ENCODE results near the gene CMTM8.
A peak's percentile ranks its signal among the peaks of the same experiment; 100 is the strongest.

Gene CMTM8

GRCh38 chr3:32258869-32259268 is 20.4 kb downstream of the CMTM8 start:
- TF ChIP-seq JUND (IDR thresholded peaks at IDR 0.05; ENCODE audit: low read depth) = no peak
- in situ Hi-C loops (cut with HindIII; ENCODE audit: low pct_unique_long_range_greater_than_20kb, low sequenced_read_pairs) = no loop called here
- no peak for DNase-seq (ENCODE audit: low read depth in 1 of 2, low spot score in 1 of 2)

GRCh38 chr3:32261545-32261944 is 23.1 kb downstream of the CMTM8 start:
- DNase-seq (ENCODE audit: low read depth in 1 of 2, low spot score in 1 of 2) = no peak
- TF ChIP-seq JUND (IDR thresholded peaks at IDR 0.05; ENCODE audit: low read depth) = no peak
- in situ Hi-C loops (cut with HindIII; ENCODE audit: low pct_unique_long_range_greater_than_20kb, low sequenced_read_pairs) = no loop called here

- TF ChIP-seq JUND (IDR thresholded peaks at IDR 0.05; ENCODE audit: low read depth) = no peak
- no peak for DNase-seq (ENCODE audit: low read depth in 1 of 2, low spot score in 1 of 2)
- in situ Hi-C loops (cut with HindIII; ENCODE audit: low pct_unique_long_range_greater_than_20kb, low sequenced_read_pairs) = no loop called here
Measured at GRCh38 chr3:32262201-32262600, 23.7 kb downstream of the CMTM8 start.

GRCh38 chr3:32274306-32274705 is 35.8 kb downstream of the CMTM8 start:
- DNase-seq (ENCODE audit: low read depth in 1 of 2, low spot score in 1 of 2) = peak in 1 of 2 experiments; percentile 29
- in situ Hi-C loops (cut with HindIII; ENCODE audit: low pct_unique_long_range_greater_than_20kb, low sequenced_read_pairs) = no loop called here
- no peak for TF ChIP-seq JUND (IDR thresholded peaks at IDR 0.05; ENCODE audit: low read depth)

- DNase-seq (ENCODE audit: low read depth in 1 of 2, low spot score in 1 of 2) = no peak
- in situ Hi-C loops (cut with HindIII; ENCODE audit: low pct_unique_long_range_greater_than_20kb, low sequenced_read_pairs) = no loop called here
Measured at GRCh38 chr3:32275506-32275905, 37.0 kb downstream of the CMTM8 start.

GRCh38 chr3:32276279-32276841 is 37.9 kb downstream of the CMTM8 start:
- no peak for TF ChIP-seq JUND (IDR thresholded peaks at IDR 0.05; ENCODE audit: low read depth)
- in situ Hi-C loops (cut with HindIII; ENCODE audit: low pct_unique_long_range_greater_than_20kb, low sequenced_read_pairs) = no loop called here
- DNase-seq (ENCODE audit: low read depth in 1 of 2, low spot score in 1 of 2) = peak in 1 of 2 experiments; percentile 66

More at GRCh38 chr3:32275506-32275905, 37.0 kb downstream of the CMTM8 start:
- TF ChIP-seq JUND (IDR thresholded peaks at IDR 0.05; ENCODE audit: low read depth) = no peak

GRCh38 chr3:32278714-32279113 is 40.2 kb downstream of the CMTM8 start:
- TF ChIP-seq JUND (IDR thresholded peaks at IDR 0.05; ENCODE audit: low read depth) = no peak
- in situ Hi-C loops (cut with HindIII; ENCODE audit: low pct_unique_long_range_greater_than_20kb, low sequenced_read_pairs) = no loop called here
- no peak for DNase-seq (ENCODE audit: low read depth in 1 of 2, low spot score in 1 of 2)

- in situ Hi-C loops (cut with HindIII; ENCODE audit: low pct_unique_long_range_greater_than_20kb, low sequenced_read_pairs) = no loop called here
- no peak for DNase-seq (ENCODE audit: low read depth in 1 of 2, low spot score in 1 of 2)
- TF ChIP-seq JUND (IDR thresholded peaks at IDR 0.05; ENCODE audit: low read depth) = no peak
Measured at GRCh38 chr3:32280262-32280910, 41.9 kb downstream of the CMTM8 start.

- TF ChIP-seq JUND (IDR thresholded peaks at IDR 0.05; ENCODE audit: low read depth) = no peak
- no peak for DNase-seq (ENCODE audit: low read depth in 1 of 2, low spot score in 1 of 2)
- in situ Hi-C loops (cut with HindIII; ENCODE audit: low pct_unique_long_range_greater_than_20kb, low sequenced_read_pairs) = no loop called here
Measured at GRCh38 chr3:32281570-32282106, 43.2 kb downstream of the CMTM8 start.

- in situ Hi-C loops (cut with HindIII; ENCODE audit: low pct_unique_long_range_greater_than_20kb, low sequenced_read_pairs) = no loop called here
- no peak for TF ChIP-seq JUND (IDR thresholded peaks at IDR 0.05; ENCODE audit: low read depth)
- DNase-seq (ENCODE audit: low read depth in 1 of 2, low spot score in 1 of 2) = no peak
Measured at GRCh38 chr3:32282578-32283154, 44.2 kb downstream of the CMTM8 start.

DNA sequence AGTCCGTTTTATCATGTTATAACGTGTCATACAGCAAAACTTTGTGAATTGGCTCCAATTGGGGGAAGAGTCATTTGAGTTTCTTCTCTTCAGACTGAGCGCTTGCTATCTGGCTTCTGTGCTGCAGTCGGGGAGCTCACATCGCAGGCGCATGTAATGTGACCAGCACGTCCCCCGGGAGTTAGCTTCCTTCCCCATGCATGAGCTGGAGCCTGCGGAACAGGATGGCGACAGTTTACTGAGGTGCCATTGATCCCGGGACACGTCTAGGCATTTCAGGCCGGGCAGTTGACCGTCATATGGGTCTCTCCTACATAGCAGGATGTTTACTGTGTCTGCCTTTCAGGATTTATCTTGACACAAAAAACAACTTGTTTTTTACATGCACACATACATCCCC is 44.8 kb downstream of the CMTM8 start:
- in situ Hi-C loops (cut with HindIII; ENCODE audit: low pct_unique_long_range_greater_than_20kb, low sequenced_read_pairs) = no loop called here
- TF ChIP-seq JUND (IDR thresholded peaks at IDR 0.05; ENCODE audit: low read depth) = no peak
- no peak for DNase-seq (ENCODE audit: low read depth in 1 of 2, low spot score in 1 of 2)

GRCh38 chr3:32284443-32285212 is 46.1 kb downstream of the CMTM8 start:
- in situ Hi-C loops (cut with HindIII; ENCODE audit: low pct_unique_long_range_greater_than_20kb, low sequenced_read_pairs) = no loop called here
- no peak for DNase-seq (ENCODE audit: low read depth in 1 of 2, low spot score in 1 of 2)
- no peak for TF ChIP-seq JUND (IDR thresholded peaks at IDR 0.05; ENCODE audit: low read depth)

DNA sequence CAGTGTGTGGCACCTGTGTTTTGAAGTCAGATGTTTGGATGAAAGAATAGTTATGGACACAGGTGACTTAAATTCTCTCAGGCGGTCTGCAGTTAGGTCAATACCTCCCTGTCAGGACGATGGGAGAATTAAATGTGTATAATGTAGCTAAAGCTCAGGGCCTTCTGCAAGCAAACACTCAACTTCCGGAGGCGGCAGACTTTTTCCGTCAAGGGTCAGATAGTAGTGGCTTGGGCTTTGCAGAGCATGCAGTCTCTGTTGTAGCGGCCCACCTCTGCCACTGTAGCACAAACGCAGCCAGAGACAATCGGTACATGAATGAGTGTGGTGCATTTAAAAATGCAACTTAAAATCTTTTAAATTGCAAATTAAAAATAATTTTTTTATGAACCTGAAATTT is 47.4 kb downstream of the CMTM8 start:
- TF ChIP-seq JUND (IDR thresholded peaks at IDR 0.05; ENCODE audit: low read depth) = no peak
- no peak for DNase-seq (ENCODE audit: low read depth in 1 of 2, low spot score in 1 of 2)
- in situ Hi-C loops (cut with HindIII; ENCODE audit: low pct_unique_long_range_greater_than_20kb, low sequenced_read_pairs) = no loop called here

Data from T47D (cell line).